ENCODE results near the gene GSDME. TPM values are rescaled to one million over a fixed set of nuclear protein-coding genes. Genes with fewer than 3 reads are reported as not detected.

GSDME gene
- total RNA-seq, 4 donors from 2014 or later, result 3.1 to 5.2 (median 3.9) TPM

GRCh38 chr7:24750441-24751055, 6.7 kb downstream of the GSDME start:
- Histone ChIP-seq H3K27me3 (no peaks in the 10 kb centered on the region), H3K27ac (no peak overlapping the region), H3K4me3 (no peak overlapping the region), H3K36me3 (no peaks in the 10 kb centered on the region), H3K9me3 (no peaks in the 10 kb centered on the region), H3K4me1 (no peaks in the 10 kb centered on the region)
- TF ChIP-seq POLR2A (IDR thresholded peaks at IDR 0.05), result no peak
- TF ChIP-seq CTCF (IDR thresholded peaks at IDR 0.05 in 4 of 5, conservative IDR thresholded peaks at IDR 0.05 in 1 of 5), result no peak
- no peak for DNase-seq
- in situ Hi-C loops (cut with MboI; ENCODE audit: low sequenced_read_pairs in 4 of 4), result no loop called here
- intact Hi-C loops (cut with DNase I; ENCODE audit: low total_unique reads), result no loop called here
- no peak for ATAC-seq

GRCh38 chr7:24748521-24748920, 8.7 kb downstream of the GSDME start:
- intact Hi-C loops (cut with DNase I; ENCODE audit: low total_unique reads), result no loop called here

GRCh38 chr7:24745355-24745754, 11.9 kb downstream of the GSDME start:
- DNase-seq, result no peak
- no peak for ATAC-seq
- H3K4me3 ChIP-seq, result no peak overlapping the region
- intact Hi-C loops (cut with DNase I; ENCODE audit: low total_unique reads), result no loop called here
- H3K27me3 ChIP-seq, result no peaks in the 10 kb centered on the region
- H3K4me1 ChIP-seq, result peaks cover 4 to 23% of the 10 kb centered on the region in 2 donors
- in situ Hi-C loops (cut with MboI; ENCODE audit: low sequenced_read_pairs in 4 of 4), result no loop called here
- no peaks in the 10 kb centered on the region for H3K36me3 ChIP-seq
- no peaks in the 10 kb centered on the region for H3K9me3 ChIP-seq
- no peak for TF ChIP-seq POLR2A (IDR thresholded peaks at IDR 0.05)
- no peak overlapping the region for H3K27ac ChIP-seq

More at GRCh38 chr7:24748521-24748920, 8.7 kb downstream of the GSDME start:
- in situ Hi-C loops (cut with MboI; ENCODE audit: low sequenced_read_pairs in 4 of 4), result no loop called here
- H3K27me3 ChIP-seq, result no peaks in the 10 kb centered on the region
- no peak overlapping the region for H3K4me3 ChIP-seq
- ATAC-seq, result no peak
- H3K27ac ChIP-seq, result no peak overlapping the region
- H3K4me1 ChIP-seq, result no peaks in the 10 kb centered on the region
- TF ChIP-seq POLR2A (IDR thresholded peaks at IDR 0.05) (no peak), CTCF (IDR thresholded peaks at IDR 0.05 in 4 of 5, conservative IDR thresholded peaks at IDR 0.05 in 1 of 5) (no peak)
- DNase-seq, result no peak
- H3K9me3 ChIP-seq, result no peaks in the 10 kb centered on the region
- H3K36me3 ChIP-seq, result no peaks in the 10 kb centered on the region

GRCh38 chr7:24743471-24743870, 13.8 kb downstream of the GSDME start:
- H3K4me3 ChIP-seq, result no peak overlapping the region
- TF ChIP-seq POLR2A (IDR thresholded peaks at IDR 0.05) (no peak), CTCF (IDR thresholded peaks at IDR 0.05 in 4 of 5, conservative IDR thresholded peaks at IDR 0.05 in 1 of 5) (no peak)
- DNase-seq, result no peak
- intact Hi-C loops (cut with DNase I; ENCODE audit: low total_unique reads) (no loop called here), in situ Hi-C loops (cut with MboI; ENCODE audit: low sequenced_read_pairs in 4 of 4) (no loop called here)
- H3K4me1 ChIP-seq, result peaks cover 4 to 23% of the 10 kb centered on the region in 2 donors
- peak overlapping the region in 3 of 4 donors; percentile 74 to 82 (median 79) for H3K27ac ChIP-seq
- H3K36me3 ChIP-seq, result no peaks in the 10 kb centered on the region
- ATAC-seq, result no peak
- H3K9me3 ChIP-seq, result peaks cover 0 to 3% (median 0%) of the 10 kb centered on the region in 3 donors
- no peaks in the 10 kb centered on the region for H3K27me3 ChIP-seq

- peak overlapping the region; percentile 63 to 82 (median 76) for H3K27ac ChIP-seq
- TF ChIP-seq CTCF (IDR thresholded peaks at IDR 0.05 in 4 of 5, conservative IDR thresholded peaks at IDR 0.05 in 1 of 5), result no peak
- no peak for TF ChIP-seq POLR2A (IDR thresholded peaks at IDR 0.05)
Observed at GRCh38 chr7:24742506-24743162, 14.6 kb downstream of the GSDME start.

More at GRCh38 chr7:24742506-24743162, 14.6 kb downstream of the GSDME start:
- ATAC-seq, result no peak
- Histone ChIP-seq H3K4me3 (no peak overlapping the region), H3K4me1 (peaks cover 4 to 23% of the 10 kb centered on the region in 2 donors), H3K27me3 (no peaks in the 10 kb centered on the region), H3K36me3 (no peaks in the 10 kb centered on the region), H3K9me3 (peaks cover 0 to 3% (median 0%) of the 10 kb centered on the region in 3 donors)
- in situ Hi-C loops (cut with MboI; ENCODE audit: low sequenced_read_pairs in 4 of 4), result no loop called here
- DNase-seq, result no peak
- intact Hi-C loops (cut with DNase I; ENCODE audit: low total_unique reads), result no loop called here
